Astrocyte of the cerebellum (primary cell): ENCODE data around the gene TNRC6B.
"Not testable (repeated sequence)": the region's sequence is repeated elsewhere in the genome, so short reads cannot be mapped to it uniquely, and the experiment has no call there.

Source experiments
- DNase-seq: peaks from one replicate; pipeline ENCODE4 v3.0.0-alpha.2; 2011; ENCODE audit warnings: low read depth
- H3K4me3 ChIP-seq: 2 replicates; pipeline ENCODE4 v1.5.1; 2011; ENCODE audit warnings: mild to moderate bottlenecking, low read depth, low read length, moderate library complexity
- in situ Hi-C: cut with HindIII; loops from 2 replicates; pipeline ENCODE4 v1.10.0; 2017; ENCODE audit warnings: low sequenced_read_pairs
- TF ChIP-seq, protein P1 (sequence below): IDR thresholded peaks from 2 replicates; pipeline ENCODE4 v1.5.1; 2012; ENCODE audit warnings: low read length, low read depth, moderate library complexity, mild to moderate bottlenecking; ENCODE audit errors: missing control alignments

TNRC6B gene

DNA sequence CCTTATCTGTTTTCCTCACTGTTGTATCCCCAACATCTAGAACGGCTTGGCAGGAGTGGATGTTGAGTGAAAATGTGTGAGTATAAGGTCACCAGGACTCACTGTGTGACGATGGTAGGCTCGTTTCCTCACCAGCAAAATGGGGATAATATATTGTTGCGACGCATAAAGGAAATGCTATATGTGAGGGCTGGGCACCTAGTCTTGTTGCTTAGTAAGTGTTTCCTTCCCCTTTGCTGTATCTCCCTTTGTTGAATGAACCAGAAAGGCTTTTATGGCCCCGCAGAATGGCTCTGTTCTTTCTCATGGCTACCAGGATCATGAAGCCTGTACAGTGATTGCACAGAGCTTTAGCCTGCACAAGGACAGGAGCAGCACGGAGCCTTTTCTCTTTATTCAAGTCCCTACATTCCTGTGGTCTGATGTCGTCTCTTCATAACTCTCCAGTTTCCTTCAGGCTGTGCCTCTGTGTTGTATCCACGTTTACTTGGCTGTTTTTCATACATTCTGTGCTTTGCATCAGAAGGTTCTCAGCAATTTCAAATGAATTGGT is 5.4 kb downstream of the TNRC6B start:
- in situ Hi-C loops: no loop called here
- DNase-seq: peak; percentile 79
- H3K4me3 ChIP-seq: no peak overlapping the region
- TF ChIP-seq, protein P1, sequence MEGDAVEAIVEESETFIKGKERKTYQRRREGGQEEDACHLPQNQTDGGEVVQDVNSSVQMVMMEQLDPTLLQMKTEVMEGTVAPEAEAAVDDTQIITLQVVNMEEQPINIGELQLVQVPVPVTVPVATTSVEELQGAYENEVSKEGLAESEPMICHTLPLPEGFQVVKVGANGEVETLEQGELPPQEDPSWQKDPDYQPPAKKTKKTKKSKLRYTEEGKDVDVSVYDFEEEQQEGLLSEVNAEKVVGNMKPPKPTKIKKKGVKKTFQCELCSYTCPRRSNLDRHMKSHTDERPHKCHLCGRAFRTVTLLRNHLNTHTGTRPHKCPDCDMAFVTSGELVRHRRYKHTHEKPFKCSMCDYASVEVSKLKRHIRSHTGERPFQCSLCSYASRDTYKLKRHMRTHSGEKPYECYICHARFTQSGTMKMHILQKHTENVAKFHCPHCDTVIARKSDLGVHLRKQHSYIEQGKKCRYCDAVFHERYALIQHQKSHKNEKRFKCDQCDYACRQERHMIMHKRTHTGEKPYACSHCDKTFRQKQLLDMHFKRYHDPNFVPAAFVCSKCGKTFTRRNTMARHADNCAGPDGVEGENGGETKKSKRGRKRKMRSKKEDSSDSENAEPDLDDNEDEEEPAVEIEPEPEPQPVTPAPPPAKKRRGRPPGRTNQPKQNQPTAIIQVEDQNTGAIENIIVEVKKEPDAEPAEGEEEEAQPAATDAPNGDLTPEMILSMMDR: no peak

DNA sequence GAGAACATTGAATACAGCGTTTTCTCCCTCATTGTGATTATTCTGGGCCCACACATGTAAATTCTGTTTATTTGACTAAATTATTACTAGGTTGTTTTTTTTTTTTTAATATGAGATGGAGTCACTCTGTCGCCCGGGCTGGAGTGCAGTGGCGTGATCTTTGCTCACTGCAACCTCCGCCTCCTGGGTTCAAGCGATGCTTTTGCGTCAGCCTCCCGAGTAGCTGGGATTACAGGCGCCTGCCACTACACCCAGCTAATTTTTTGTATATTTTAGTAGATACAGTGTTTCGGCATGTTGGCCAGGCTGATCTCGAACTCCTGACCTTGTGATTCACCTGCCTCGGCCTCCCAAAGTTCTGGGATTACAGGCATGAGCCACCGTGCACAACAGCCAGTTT is 5.9 kb downstream of the TNRC6B start:
- H3K4me3 ChIP-seq, DNase-seq, in situ Hi-C loops: not testable (repeated sequence)

DNA sequence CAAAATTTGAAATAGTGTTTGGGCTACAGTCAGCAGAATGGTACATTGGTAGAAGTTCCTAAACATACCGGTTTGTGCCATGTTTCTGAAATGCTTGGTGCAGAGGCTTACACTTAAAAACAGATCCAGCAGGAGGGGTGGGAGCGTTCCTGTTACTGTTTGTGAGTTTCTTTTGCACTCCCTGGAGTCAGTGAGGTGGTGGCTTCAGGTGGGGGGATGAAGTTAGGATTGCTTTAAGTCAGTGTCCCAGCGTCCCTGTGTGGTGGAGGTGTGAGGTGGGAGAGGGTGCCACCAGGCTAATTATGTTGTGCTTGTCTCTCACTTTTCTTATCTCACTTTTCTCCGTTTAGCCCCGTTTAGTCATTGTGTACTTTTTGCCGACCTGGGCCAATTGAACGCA is 9.7 kb downstream of the TNRC6B start:
- no peak for DNase-seq
- no peak overlapping the region for H3K4me3 ChIP-seq
- in situ Hi-C loops: loop anchor here (5.0 kb wide), 1 partner anchor 60 kb away; no protein-coding TSS in a partner anchor
- TF ChIP-seq, protein P1: no peak

- no peak for DNase-seq
- in situ Hi-C loops: loop anchor here (5.0 kb wide), 1 partner anchor 57 kb away; no protein-coding TSS in a partner anchor
- no peak overlapping the region for H3K4me3 ChIP-seq
- TF ChIP-seq, protein P1: no peak
Measured at GRCh38 chr22:40189997-40190396, 12.3 kb downstream of the TNRC6B start.

DNA sequence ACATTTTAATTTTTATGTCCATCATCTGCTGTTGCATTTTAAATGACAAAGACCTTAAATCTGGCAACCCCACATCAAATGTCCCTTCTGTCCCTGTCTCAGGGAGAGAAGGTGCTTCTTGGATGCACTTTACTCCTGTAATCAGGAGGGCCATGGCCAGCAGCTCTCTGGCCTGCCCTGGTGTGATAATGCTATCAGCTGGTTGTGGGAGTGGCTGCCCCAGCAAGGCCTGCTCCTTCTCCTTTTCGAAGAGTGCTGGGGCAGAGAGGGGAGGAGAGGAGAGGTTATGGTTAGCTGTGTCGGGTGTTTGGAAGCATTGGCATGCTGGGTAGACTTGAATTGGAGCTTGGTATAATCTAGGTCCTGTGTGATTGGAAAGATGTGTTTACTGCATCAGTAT is 12.8 kb downstream of the TNRC6B start:
- H3K4me3 ChIP-seq: no peak overlapping the region
- in situ Hi-C loops: no loop called here
- TF ChIP-seq, protein P1: no peak
- DNase-seq: no peak

DNA sequence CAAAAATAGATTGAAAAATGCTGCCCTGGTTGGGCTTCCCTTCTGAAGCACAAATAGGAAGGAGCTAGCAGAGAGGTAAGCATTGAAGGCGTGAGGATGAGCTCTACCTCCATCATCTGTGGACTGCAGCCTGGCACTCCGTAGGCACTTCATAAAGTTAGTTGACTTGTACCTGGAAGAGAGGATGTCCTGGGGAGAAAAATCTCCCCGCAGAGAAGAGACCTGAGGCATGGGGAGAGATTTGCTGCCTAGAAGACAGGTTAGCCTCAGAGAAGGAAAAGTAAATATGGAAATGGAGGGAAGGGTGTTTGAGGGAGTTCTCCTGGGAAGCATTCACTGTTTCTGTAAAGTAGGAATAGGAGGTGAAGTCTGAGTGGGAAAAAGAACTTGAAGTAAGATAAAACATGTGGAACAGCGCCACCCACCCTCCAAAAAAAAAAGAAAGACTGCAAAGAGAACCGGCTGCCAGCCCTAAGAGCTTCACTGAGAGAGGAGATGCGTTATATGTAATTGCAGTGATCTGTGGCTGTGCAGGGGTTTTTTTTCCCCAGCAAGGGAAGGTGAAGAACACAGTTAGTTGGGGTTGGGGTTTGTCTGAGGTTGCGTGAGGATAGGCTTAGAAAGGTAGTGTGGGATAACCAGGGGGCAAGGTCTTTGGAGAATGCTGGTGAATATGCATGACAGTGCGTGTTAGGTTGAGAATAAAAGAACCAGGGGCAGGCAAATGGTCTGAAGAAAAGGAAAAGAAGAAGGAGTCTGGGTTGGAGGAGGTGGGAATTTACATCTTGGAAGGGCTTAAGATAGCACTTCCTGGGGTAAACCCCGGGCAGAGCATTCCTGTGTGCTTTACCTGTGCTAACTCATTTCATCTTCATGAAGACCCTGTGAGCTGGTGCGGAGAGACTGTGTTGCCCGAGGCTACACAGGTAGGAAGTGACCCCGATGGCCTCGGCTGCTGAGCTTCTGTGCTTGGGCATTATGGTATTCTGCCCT is 16.0 kb downstream of the TNRC6B start:
- DNase-seq: no peak
- H3K4me3 ChIP-seq: no peak overlapping the region
- in situ Hi-C loops: no loop called here
- TF ChIP-seq, protein P1: peak; percentile 54

GRCh38 chr22:40194656-40195055 is 16.9 kb downstream of the TNRC6B start:
- no peak overlapping the region for H3K4me3 ChIP-seq
- in situ Hi-C loops: no loop called here
- TF ChIP-seq, protein P1: no peak
- DNase-seq: no peak
